Glutamatergic neuron (in vitro differentiated cells): ENCODE data around the gene AQP2. TPM values are rescaled to one million over a fixed set of nuclear protein-coding genes. Genes with fewer than 3 reads are reported as not detected.
A peak's percentile ranks its signal among the peaks of the same experiment; 100 is the strongest.

Source experiments
- DNase-seq: peaks from one replicate; pipeline ENCODE4 v3.0.0; 2022
- H3K27ac Mint-ChIP-seq: one replicate; pipeline ENCODE4 v1.8.0; 2020; ENCODE audit warnings: mild to moderate bottlenecking, mixed read lengths, inconsistent platforms; ENCODE audit not compliant: unreplicated experiment
- H3K27me3 Mint-ChIP-seq: one replicate; pipeline ENCODE4 v1.8.0; 2020; ENCODE audit warnings: mild to moderate bottlenecking, moderate library complexity, mixed read lengths, inconsistent platforms; ENCODE audit not compliant: unreplicated experiment
- H3K36me3 Mint-ChIP-seq: one replicate; pipeline ENCODE4 v1.8.0; 2020; ENCODE audit warnings: mild to moderate bottlenecking, mixed read lengths, inconsistent platforms; ENCODE audit not compliant: unreplicated experiment
- H3K4me1 Mint-ChIP-seq: one replicate; pipeline ENCODE4 v1.8.0; 2020; ENCODE audit warnings: mild to moderate bottlenecking, low read depth, mixed read lengths, inconsistent platforms; ENCODE audit not compliant: unreplicated experiment
- H3K4me3 Mint-ChIP-seq: one replicate; pipeline ENCODE4 v1.8.0; 2020; ENCODE audit warnings: mild to moderate bottlenecking, mixed read lengths, inconsistent platforms; ENCODE audit not compliant: unreplicated experiment
- H3K9me3 Mint-ChIP-seq: one replicate; pipeline ENCODE4 v1.8.0; 2020; ENCODE audit warnings: mild to moderate bottlenecking, moderate library complexity, mixed read lengths, inconsistent platforms; ENCODE audit not compliant: unreplicated experiment
- total RNA-seq: library from RNA; stranded (reverse); fragmentation: NEBNext Ultra II Directional; extraction: Animal tissue kit (Norgen Biotek cat#: 25700); gene quantifications from one replicate; pipeline ENCODE4 v1.2.1, GENCODE V29; 2021; ENCODE audit not compliant: unreplicated experiment
- TF ChIP-seq, protein P1 (sequence below): fragments of 200-600 bp; sonication (generic); IDR thresholded peaks from one replicate; pipeline ENCODE4 v1.5.0; 2021; ENCODE audit not compliant: partially characterized antibody, unreplicated experiment

AQP2 gene
- total RNA-seq, 1 donor from 2014 or later = not detected

GRCh38 chr12:49998453-49998852, 47.9 kb downstream of the AQP2 start:
- Mint-ChIP-seq H3K4me1 (no peaks in the 10 kb centered on the region), H3K27me3 (no peaks in the 10 kb centered on the region), H3K36me3 (no peaks in the 10 kb centered on the region), H3K27ac (no peak overlapping the region), H3K9me3 (no peaks in the 10 kb centered on the region), H3K4me3 (no peak overlapping the region)
- TF ChIP-seq, protein P1, sequence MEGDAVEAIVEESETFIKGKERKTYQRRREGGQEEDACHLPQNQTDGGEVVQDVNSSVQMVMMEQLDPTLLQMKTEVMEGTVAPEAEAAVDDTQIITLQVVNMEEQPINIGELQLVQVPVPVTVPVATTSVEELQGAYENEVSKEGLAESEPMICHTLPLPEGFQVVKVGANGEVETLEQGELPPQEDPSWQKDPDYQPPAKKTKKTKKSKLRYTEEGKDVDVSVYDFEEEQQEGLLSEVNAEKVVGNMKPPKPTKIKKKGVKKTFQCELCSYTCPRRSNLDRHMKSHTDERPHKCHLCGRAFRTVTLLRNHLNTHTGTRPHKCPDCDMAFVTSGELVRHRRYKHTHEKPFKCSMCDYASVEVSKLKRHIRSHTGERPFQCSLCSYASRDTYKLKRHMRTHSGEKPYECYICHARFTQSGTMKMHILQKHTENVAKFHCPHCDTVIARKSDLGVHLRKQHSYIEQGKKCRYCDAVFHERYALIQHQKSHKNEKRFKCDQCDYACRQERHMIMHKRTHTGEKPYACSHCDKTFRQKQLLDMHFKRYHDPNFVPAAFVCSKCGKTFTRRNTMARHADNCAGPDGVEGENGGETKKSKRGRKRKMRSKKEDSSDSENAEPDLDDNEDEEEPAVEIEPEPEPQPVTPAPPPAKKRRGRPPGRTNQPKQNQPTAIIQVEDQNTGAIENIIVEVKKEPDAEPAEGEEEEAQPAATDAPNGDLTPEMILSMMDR = no peak
- DNase-seq = no peak

- Mint-ChIP-seq H3K27me3 (peaks cover 2% of the 10 kb centered on the region), H3K27ac (no peak overlapping the region), H3K9me3 (peaks cover 2% of the 10 kb centered on the region), H3K4me1 (peaks cover 24% of the 10 kb centered on the region), H3K36me3 (no peaks in the 10 kb centered on the region), H3K4me3 (no peak overlapping the region)
- DNase-seq = no peak
- TF ChIP-seq, protein P1 = no peak
Observed at GRCh38 chr12:50003595-50003994, 53.1 kb downstream of the AQP2 start.

GRCh38 chr12:50004696-50005095, 54.2 kb downstream of the AQP2 start:
- H3K27ac Mint-ChIP-seq = peak overlapping the region; percentile 62
- peaks cover 2% of the 10 kb centered on the region for H3K27me3 Mint-ChIP-seq
- TF ChIP-seq, protein P1 = no peak
- DNase-seq = no peak
- H3K4me1 Mint-ChIP-seq = peaks cover 28% of the 10 kb centered on the region
- H3K9me3 Mint-ChIP-seq = peaks cover 2% of the 10 kb centered on the region
- no peaks in the 10 kb centered on the region for H3K36me3 Mint-ChIP-seq
- H3K4me3 Mint-ChIP-seq = no peak overlapping the region

- Mint-ChIP-seq H3K27ac (peak overlapping the region; percentile 62), H3K4me1 (peaks cover 29% of the 10 kb centered on the region)
Observed at GRCh38 chr12:50005175-50005574, 54.6 kb downstream of the AQP2 start.

GRCh38 chr12:50006280-50006679, 55.7 kb downstream of the AQP2 start:
- no peak for DNase-seq
- peaks cover 2% of the 10 kb centered on the region for H3K27me3 Mint-ChIP-seq
- H3K4me1 Mint-ChIP-seq = peaks cover 29% of the 10 kb centered on the region
- no peaks in the 10 kb centered on the region for H3K36me3 Mint-ChIP-seq
- H3K9me3 Mint-ChIP-seq = peaks cover 4% of the 10 kb centered on the region
- peak overlapping the region; percentile 53 for H3K4me3 Mint-ChIP-seq
- TF ChIP-seq, protein P1 = no peak
- H3K27ac Mint-ChIP-seq = peak overlapping the region; percentile 88

More at GRCh38 chr12:50005175-50005574, 54.6 kb downstream of the AQP2 start:
- H3K9me3 Mint-ChIP-seq = peaks cover 2% of the 10 kb centered on the region
- TF ChIP-seq, protein P1 = no peak
- DNase-seq = no peak
- H3K4me3 Mint-ChIP-seq = peak overlapping the region; percentile 8
- H3K36me3 Mint-ChIP-seq = no peaks in the 10 kb centered on the region
- H3K27me3 Mint-ChIP-seq = peaks cover 2% of the 10 kb centered on the region
